BLaER1 treated with 17β-estradiol and CSF1 and Interleukin-3, amounts not matched to agents 10 nM and 100 nM (cell line): ENCODE results near the gene LRRC3C.
A peak's percentile ranks its signal among the peaks of the same experiment; 100 is the strongest.

Experiments used
- H3K27ac ChIP-seq, 11 experiments: shearing (Covaris generic); formaldehyde crosslinking; 2 replicates each; pipeline ENCODE4 v1.8.1; 2022
- H3K27me3 ChIP-seq, 11 experiments: shearing (Covaris generic); formaldehyde crosslinking; 2 replicates each; pipeline ENCODE4 v1.8.1; 2022
- H3K36me3 ChIP-seq, 11 experiments: shearing (Covaris generic); formaldehyde crosslinking; 2 replicates each; pipeline ENCODE4 v1.8.1; 2022
- H3K4me1 ChIP-seq, 10 experiments: shearing (Covaris generic); formaldehyde crosslinking; 2 replicates each; pipeline ENCODE4 v1.8.1; 2022
- H3K4me2 ChIP-seq, 11 experiments: shearing (Covaris generic); formaldehyde crosslinking; 2 replicates each; pipeline ENCODE4 v1.8.1; 2022
- H3K4me3 ChIP-seq, 10 experiments: shearing (Covaris generic); formaldehyde crosslinking; 2 replicates each; pipeline ENCODE4 v1.8.1; 2022
- H3K9ac ChIP-seq, 11 experiments: shearing (Covaris generic); formaldehyde crosslinking; 2 replicates each; pipeline ENCODE4 v1.8.1; 2022
- H3K9me3 ChIP-seq, 11 experiments: shearing (Covaris generic); formaldehyde crosslinking; replicated peaks in 1 of 11; 2 replicates each; pipeline ENCODE4 v1.8.1; 2022
- H4K20me1 ChIP-seq, 11 experiments: shearing (Covaris generic); formaldehyde crosslinking; 2 replicates each; pipeline ENCODE4 v1.8.1; 2022
- Cebpa-rat ChIP-seq, 11 experiments: shearing (Covaris generic); IDR thresholded peaks; 2 replicates each; pipeline ENCODE4 v1.8.1; 2022

Gene LRRC3C

GRCh38 chr17:39926588-39927100 is 888 bp upstream of the LRRC3C start:
- Histone ChIP-seq H3K27ac (peak overlapping the region; percentile 2 to 82 (median 73); a peak in 21 of 22 replicates), H3K9me3 (no peaks in the 10 kb centered on the region), H3K36me3 (peaks cover 22 to 28% (median 25%) of the 10 kb centered on the region in 11 experiments), H3K9ac (peak overlapping the region; percentile 80 to 91 (median 84)), H4K20me1 (peaks cover 11 to 45% (median 32%) of the 10 kb centered on the region in 11 experiments; a peak in 18 of 22 replicates), H3K4me1 (peaks cover 78 to 86% (median 83%) of the 10 kb centered on the region in 10 experiments), H3K4me3 (peak overlapping the region; percentile 65 to 90 (median 81)), H3K4me2 (peak overlapping the region; percentile 96 to 100 (median 98)), H3K27me3 (no peaks in the 10 kb centered on the region)
- TF ChIP-seq Cebpa-rat (IDR thresholded peaks at IDR 0.05): no peak; a peak in 1 of 22 replicates

GRCh38 chr17:39927929-39928857 is 661 bp downstream of the LRRC3C start:
- peak overlapping the region; percentile 96 to 100 (median 98) for H3K4me2 ChIP-seq
- H3K27me3 ChIP-seq: no peaks in the 10 kb centered on the region
- peak overlapping the region; percentile 72 to 91 (median 84) for H3K9ac ChIP-seq
- H3K4me1 ChIP-seq: peaks cover 62 to 80% (median 73%) of the 10 kb centered on the region in 10 experiments
- peaks cover 0 to 4% (median 0%) of the 10 kb centered on the region in 11 experiments; a peak in 1 of 22 replicates for H3K9me3 ChIP-seq
- TF ChIP-seq Cebpa-rat (IDR thresholded peaks at IDR 0.05): no peak
- H3K36me3 ChIP-seq: peaks cover 7 to 13% (median 10%) of the 10 kb centered on the region in 11 experiments; a peak in 20 of 22 replicates
- peak overlapping the region; percentile 65 to 90 (median 81) for H3K4me3 ChIP-seq
- peak overlapping the region; percentile 34 to 82 (median 73); a peak in 21 of 22 replicates for H3K27ac ChIP-seq
- H4K20me1 ChIP-seq: peaks cover 11 to 45% (median 32%) of the 10 kb centered on the region in 11 experiments; a peak in 18 of 22 replicates

GRCh38 chr17:39928858-39929645 is 1.5 kb downstream of the LRRC3C start:
- H3K4me3 ChIP-seq: peak overlapping the region in 7 of 10 experiments; percentile 12 to 87 (median 80); a peak in 8 of 20 replicates
- H3K36me3 ChIP-seq: peaks cover 0 to 5% (median 2%) of the 10 kb centered on the region in 11 experiments; a peak in 15 of 22 replicates
- peak overlapping the region in 10 of 11 experiments; percentile 66 to 82 (median 73); a peak in 21 of 22 replicates for H3K27ac ChIP-seq
- no peaks in the 10 kb centered on the region for H3K27me3 ChIP-seq
- peak overlapping the region; percentile 14 to 91 (median 58); a peak in 19 of 22 replicates for H3K9ac ChIP-seq
- H3K4me1 ChIP-seq: peaks cover 59 to 79% (median 73%) of the 10 kb centered on the region in 10 experiments
- peaks cover 0 to 4% (median 0%) of the 10 kb centered on the region in 11 experiments; a peak in 1 of 22 replicates for H3K9me3 ChIP-seq
- TF ChIP-seq Cebpa-rat (IDR thresholded peaks at IDR 0.05): 0 out of 22 replicates have a peak, but pooled peaks of 1 of the 11 experiments have one; percentile 67
- peaks cover 11 to 37% (median 27%) of the 10 kb centered on the region in 11 experiments; a peak in 18 of 22 replicates for H4K20me1 ChIP-seq
- H3K4me2 ChIP-seq: peak overlapping the region; percentile 96 to 100 (median 98)

GRCh38 chr17:39929646-39930407 is 2.3 kb downstream of the LRRC3C start:
- Histone ChIP-seq H3K9ac (peak overlapping the region in 10 of 11 experiments; percentile 8 to 91 (median 31); a peak in 16 of 22 replicates), H3K36me3 (no peaks in the 10 kb centered on the region), H3K27ac (peak overlapping the region in 10 of 11 experiments; percentile 34 to 82 (median 70); a peak in 19 of 22 replicates), H3K4me1 (peaks cover 52 to 79% (median 73%) of the 10 kb centered on the region in 10 experiments), H3K4me2 (peak overlapping the region; percentile 96 to 100 (median 98)), H3K9me3 (peaks cover 0 to 4% (median 0%) of the 10 kb centered on the region in 11 experiments; a peak in 1 of 22 replicates), H3K27me3 (no peaks in the 10 kb centered on the region), H4K20me1 (peaks cover 6 to 29% (median 20%) of the 10 kb centered on the region in 11 experiments; a peak in 18 of 22 replicates), H3K4me3 (peak overlapping the region in 1 of 10 experiments; percentile 10; a peak in 1 of 20 replicates)
- TF ChIP-seq Cebpa-rat (IDR thresholded peaks at IDR 0.05): no peak

GRCh38 chr17:39933912-39934311 is 6.4 kb downstream of the LRRC3C start:
- Histone ChIP-seq H3K4me2 (peak overlapping the region; percentile 54 to 85 (median 78)), H3K4me3 (peak overlapping the region in 4 of 10 experiments; percentile 14 to 38 (median 22); a peak in 3 of 20 replicates), H4K20me1 (0 out of 22 replicates have a peak, but pooled peaks cover 0 to under 1% (median 0%) of the 10 kb centered on the region in 11 experiments), H3K9ac (peak overlapping the region in 8 of 11 experiments; percentile 14 to 71 (median 60); a peak in 14 of 22 replicates), H3K36me3 (no peaks in the 10 kb centered on the region), H3K27ac (peak overlapping the region in 8 of 11 experiments; percentile 7 to 85 (median 70); a peak in 16 of 22 replicates), H3K27me3 (no peaks in the 10 kb centered on the region), H3K4me1 (peaks cover 30 to 83% (median 76%) of the 10 kb centered on the region in 10 experiments), H3K9me3 (peaks cover 0 to 4% (median 0%) of the 10 kb centered on the region in 11 experiments; a peak in 1 of 22 replicates)
- TF ChIP-seq Cebpa-rat (IDR thresholded peaks at IDR 0.05): no peak

GRCh38 chr17:39934324-39934723 is 6.8 kb downstream of the LRRC3C start:
- no peak overlapping the region for H3K4me3 ChIP-seq
- H3K27ac ChIP-seq: peak overlapping the region in 7 of 11 experiments; percentile 7 to 85 (median 78); a peak in 13 of 22 replicates
- H3K4me1 ChIP-seq: peaks cover 30 to 83% (median 76%) of the 10 kb centered on the region in 10 experiments
- H4K20me1 ChIP-seq: no peaks in the 10 kb centered on the region
- peak overlapping the region; percentile 54 to 85 (median 78); a peak in 20 of 22 replicates for H3K4me2 ChIP-seq
- no peak for TF ChIP-seq Cebpa-rat (IDR thresholded peaks at IDR 0.05)
- H3K9ac ChIP-seq: peak overlapping the region in 8 of 11 experiments; percentile 14 to 71 (median 60); a peak in 11 of 22 replicates
- H3K36me3 ChIP-seq: no peaks in the 10 kb centered on the region
- H3K9me3 ChIP-seq: peaks cover 0 to 4% (median 0%) of the 10 kb centered on the region in 11 experiments; a peak in 1 of 22 replicates
- H3K27me3 ChIP-seq: no peaks in the 10 kb centered on the region

- Histone ChIP-seq H3K9ac (peak overlapping the region in 1 of 11 experiments; percentile 53; a peak in 1 of 22 replicates), H3K9me3 (peaks cover 0 to 4% (median 0%) of the 10 kb centered on the region in 11 experiments; a peak in 1 of 22 replicates), H3K4me1 (peaks cover 30 to 84% (median 78%) of the 10 kb centered on the region in 10 experiments), H3K4me3 (no peak overlapping the region), H3K4me2 (peak overlapping the region; percentile 12 to 82 (median 37); a peak in 15 of 22 replicates), H3K27ac (peak overlapping the region in 1 of 11 experiments; percentile 19; a peak in 1 of 22 replicates), H3K36me3 (no peaks in the 10 kb centered on the region), H4K20me1 (no peaks in the 10 kb centered on the region), H3K27me3 (no peaks in the 10 kb centered on the region)
- TF ChIP-seq Cebpa-rat (IDR thresholded peaks at IDR 0.05): no peak
These were observed 8.4 kb downstream of the LRRC3C start for GRCh38 chr17:39935909-39936308.
